ENCODE measurements around the gene C18orf63. TPM values are rescaled to one million over a fixed set of nuclear protein-coding genes. Genes with fewer than 3 reads are reported as not detected.

C18orf63 gene
- total RNA-seq, 1 experiment from 2014 or later, result not detected

DNA sequence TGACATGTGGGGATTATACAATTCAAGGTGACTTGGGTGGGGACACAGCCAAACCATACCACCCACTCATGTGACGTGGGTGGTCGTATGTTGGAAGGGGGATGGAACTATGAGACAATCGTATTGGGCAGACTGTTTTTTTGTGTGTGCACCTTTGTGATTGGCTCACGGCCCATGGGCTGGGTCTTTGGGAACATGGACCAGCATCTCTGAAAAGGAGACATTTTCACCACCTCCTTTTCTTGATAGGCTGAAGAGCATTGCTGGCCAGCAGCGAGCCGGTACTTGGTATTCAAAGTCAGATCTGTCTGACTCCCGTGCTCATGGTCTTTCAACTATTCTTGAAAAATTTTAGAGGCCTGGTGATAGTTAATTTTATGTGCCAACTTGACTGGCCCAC is 79.4 kb downstream of the C18orf63 start (continued):
- TF ChIP-seq POLR2AphosphoS5 (IDR thresholded peaks at IDR 0.05; ENCODE audit: low read depth, low read length) (no peak), JUND (IDR thresholded peaks at IDR 0.05) (no peak), RAD21 (IDR thresholded peaks at IDR 0.05; ENCODE audit: low read depth) (no peak), SRF (IDR thresholded peaks at IDR 0.05; ENCODE audit: low read depth) (no peak), EZH2 (IDR thresholded peaks at IDR 0.05) (no peak)

DNA sequence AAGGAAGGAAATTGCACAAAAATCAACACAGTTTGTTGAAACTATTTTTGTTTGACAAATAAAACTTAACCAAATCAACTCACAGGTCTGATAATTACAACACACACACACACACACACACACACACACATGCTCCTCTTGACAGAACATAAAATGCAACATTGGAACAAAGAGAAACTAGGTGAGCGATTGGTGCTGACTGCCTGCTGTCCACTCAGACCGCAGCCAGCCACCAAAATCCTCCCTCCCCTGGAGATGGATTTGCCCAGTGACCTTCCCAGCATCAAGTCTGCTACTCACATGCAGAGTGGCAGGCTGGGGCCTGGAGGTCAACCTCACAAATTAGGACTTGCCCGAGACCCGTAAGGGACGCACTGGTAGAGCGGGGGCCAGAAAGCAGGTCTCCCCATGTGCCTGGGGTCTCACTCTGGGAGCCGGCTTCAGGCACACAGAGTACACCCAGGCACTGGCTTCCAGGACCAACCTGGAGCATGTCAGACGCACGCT is 80.1 kb downstream of the C18orf63 start:
- TF ChIP-seq, protein P1, sequence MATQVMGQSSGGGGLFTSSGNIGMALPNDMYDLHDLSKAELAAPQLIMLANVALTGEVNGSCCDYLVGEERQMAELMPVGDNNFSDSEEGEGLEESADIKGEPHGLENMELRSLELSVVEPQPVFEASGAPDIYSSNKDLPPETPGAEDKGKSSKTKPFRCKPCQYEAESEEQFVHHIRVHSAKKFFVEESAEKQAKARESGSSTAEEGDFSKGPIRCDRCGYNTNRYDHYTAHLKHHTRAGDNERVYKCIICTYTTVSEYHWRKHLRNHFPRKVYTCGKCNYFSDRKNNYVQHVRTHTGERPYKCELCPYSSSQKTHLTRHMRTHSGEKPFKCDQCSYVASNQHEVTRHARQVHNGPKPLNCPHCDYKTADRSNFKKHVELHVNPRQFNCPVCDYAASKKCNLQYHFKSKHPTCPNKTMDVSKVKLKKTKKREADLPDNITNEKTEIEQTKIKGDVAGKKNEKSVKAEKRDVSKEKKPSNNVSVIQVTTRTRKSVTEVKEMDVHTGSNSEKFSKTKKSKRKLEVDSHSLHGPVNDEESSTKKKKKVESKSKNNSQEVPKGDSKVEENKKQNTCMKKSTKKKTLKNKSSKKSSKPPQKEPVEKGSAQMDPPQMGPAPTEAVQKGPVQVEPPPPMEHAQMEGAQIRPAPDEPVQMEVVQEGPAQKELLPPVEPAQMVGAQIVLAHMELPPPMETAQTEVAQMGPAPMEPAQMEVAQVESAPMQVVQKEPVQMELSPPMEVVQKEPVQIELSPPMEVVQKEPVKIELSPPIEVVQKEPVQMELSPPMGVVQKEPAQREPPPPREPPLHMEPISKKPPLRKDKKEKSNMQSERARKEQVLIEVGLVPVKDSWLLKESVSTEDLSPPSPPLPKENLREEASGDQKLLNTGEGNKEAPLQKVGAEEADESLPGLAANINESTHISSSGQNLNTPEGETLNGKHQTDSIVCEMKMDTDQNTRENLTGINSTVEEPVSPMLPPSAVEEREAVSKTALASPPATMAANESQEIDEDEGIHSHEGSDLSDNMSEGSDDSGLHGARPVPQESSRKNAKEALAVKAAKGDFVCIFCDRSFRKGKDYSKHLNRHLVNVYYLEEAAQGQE (IDR thresholded peaks at IDR 0.05; ENCODE audit: low read depth), result no peak
- TF ChIP-seq EZH2phosphoT487 (IDR thresholded peaks at IDR 0.05; ENCODE audit: borderline replicate concordance), result no peak
- TF ChIP-seq, protein P2, sequence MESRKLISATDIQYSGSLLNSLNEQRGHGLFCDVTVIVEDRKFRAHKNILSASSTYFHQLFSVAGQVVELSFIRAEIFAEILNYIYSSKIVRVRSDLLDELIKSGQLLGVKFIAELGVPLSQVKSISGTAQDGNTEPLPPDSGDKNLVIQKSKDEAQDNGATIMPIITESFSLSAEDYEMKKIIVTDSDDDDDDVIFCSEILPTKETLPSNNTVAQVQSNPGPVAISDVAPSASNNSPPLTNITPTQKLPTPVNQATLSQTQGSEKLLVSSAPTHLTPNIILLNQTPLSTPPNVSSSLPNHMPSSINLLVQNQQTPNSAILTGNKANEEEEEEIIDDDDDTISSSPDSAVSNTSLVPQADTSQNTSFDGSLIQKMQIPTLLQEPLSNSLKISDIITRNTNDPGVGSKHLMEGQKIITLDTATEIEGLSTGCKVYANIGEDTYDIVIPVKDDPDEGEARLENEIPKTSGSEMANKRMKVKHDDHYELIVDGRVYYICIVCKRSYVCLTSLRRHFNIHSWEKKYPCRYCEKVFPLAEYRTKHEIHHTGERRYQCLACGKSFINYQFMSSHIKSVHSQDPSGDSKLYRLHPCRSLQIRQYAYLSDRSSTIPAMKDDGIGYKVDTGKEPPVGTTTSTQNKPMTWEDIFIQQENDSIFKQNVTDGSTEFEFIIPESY (IDR thresholded peaks at IDR 0.05; ENCODE audit: extremely low read depth, insufficient replicate concordance, low read length), result no peak
- TF ChIP-seq JUND (IDR thresholded peaks at IDR 0.05), result no peak
- TF ChIP-seq, protein P3, sequence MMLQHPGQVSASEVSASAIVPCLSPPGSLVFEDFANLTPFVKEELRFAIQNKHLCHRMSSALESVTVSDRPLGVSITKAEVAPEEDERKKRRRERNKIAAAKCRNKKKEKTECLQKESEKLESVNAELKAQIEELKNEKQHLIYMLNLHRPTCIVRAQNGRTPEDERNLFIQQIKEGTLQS (IDR thresholded peaks at IDR 0.05), result no peak
- TF ChIP-seq FOSL1 (IDR thresholded peaks at IDR 0.05; ENCODE audit: low read depth), result no peak
- no peak overlapping the region for H3K4me3 ChIP-seq (replicated peaks in 1 of 2; ENCODE audit: low read depth in 1 of 2, low read length in 2 of 2)
- H3K4me1 ChIP-seq (ENCODE audit: control insufficient read depth in 1 of 2, insufficient read depth in 2 of 2, low read length in 2 of 2), result no peaks in the 10 kb centered on the region
- ATAC-seq (no peak), DNase-seq (ENCODE audit: low read depth, low spot score) (no peak)
- no peaks in the 10 kb centered on the region for H4K20me1 ChIP-seq (ENCODE audit: insufficient read depth)
- H3K27ac ChIP-seq (ENCODE audit: low read depth, low read length), result no peak overlapping the region
- H3K27me3 ChIP-seq (ENCODE audit: insufficient read depth, low read length), result peaks cover 54% of the 10 kb centered on the region
- no peaks in the 10 kb centered on the region for H3K9me2 ChIP-seq (ENCODE audit: insufficient read depth)
- intact Hi-C loops (cut with micrococcal nuclease), result no loop called here
- H3K36me3 ChIP-seq (ENCODE audit: control insufficient read depth in 1 of 2, insufficient read depth in 2 of 2, low read length in 2 of 2), result no peaks in the 10 kb centered on the region
- CTCF ChIA-PET, result no interaction called here
- POLR2A ChIA-PET, result no interaction called here
- no peak overlapping the region for H3K9ac ChIP-seq (ENCODE audit: low read length)
- no peaks in the 10 kb centered on the region for H3K79me2 ChIP-seq (ENCODE audit: insufficient read depth, low read length)
- H3K9me3 ChIP-seq (ENCODE audit: control insufficient read depth in 1 of 2, insufficient read depth in 1 of 2, low read depth in 1 of 2, low read length in 2 of 2), result no peaks in the 10 kb centered on the region
- H2AFZ ChIP-seq (ENCODE audit: low read depth, low read length, poor library complexity, severe bottlenecking), result no peak overlapping the region
- no TSS peak for BruUV-seq (replicated peaks)
- RAD21 ChIA-PET (ENCODE audit: low non-redundant PET in 1 of 2, low total read pairs in 2 of 2, uncharacterized antibody in 2 of 2, unreplicated experiment in 2 of 2), result no interaction called here
- H3K4me2 ChIP-seq (ENCODE audit: low read length), result no peak overlapping the region

Data from HCT116 (cell line).